ENCODE data around the gene GAB2.
A peak's percentile ranks its signal among the peaks of the same experiment; 100 is the strongest.
"Not testable (repeated sequence)": the region's sequence is repeated elsewhere in the genome, so short reads cannot be mapped to it uniquely, and the experiment has no call there.

Gene GAB2

GRCh38 chr11:78180751-78181150 is 236.9 kb downstream of the GAB2 start:
- peak overlapping the region; percentile 7 for H3K27ac ChIP-seq
- peaks cover 8% of the 10 kb centered on the region in 2 experiments for H3K4me1 ChIP-seq (ENCODE audit: control insufficient read depth in 1 of 2, insufficient read depth in 1 of 2, low read depth in 1 of 2, low read length in 1 of 2)
- TF ChIP-seq CTCF (IDR thresholded peaks at IDR 0.05) = no peak
- H3K27me3 ChIP-seq = no peaks in the 10 kb centered on the region
- H3K4me3 ChIP-seq (ENCODE audit: low read depth in 1 of 2, low read length in 1 of 2) = no peak overlapping the region
- H3K9me3 ChIP-seq = no peaks in the 10 kb centered on the region
- peaks cover 14% of the 10 kb centered on the region for H3K36me3 ChIP-seq

- H3K9me3 ChIP-seq = no peaks in the 10 kb centered on the region
- H3K27me3 ChIP-seq = no peaks in the 10 kb centered on the region
- peaks cover 12% of the 10 kb centered on the region for H3K36me3 ChIP-seq
- H3K4me1 ChIP-seq (ENCODE audit: control insufficient read depth in 1 of 2, insufficient read depth in 1 of 2, low read depth in 1 of 2, low read length in 1 of 2) = peaks cover 8% of the 10 kb centered on the region in 2 experiments
- H3K27ac ChIP-seq = no peak overlapping the region
- H3K4me3 ChIP-seq (ENCODE audit: low read depth in 1 of 2, low read length in 1 of 2) = no peak overlapping the region
- no peak for TF ChIP-seq CTCF (IDR thresholded peaks at IDR 0.05)
Observed at GRCh38 chr11:78179459-78180071, 238.1 kb downstream of the GAB2 start.

- Histone ChIP-seq H3K9me3 (no peaks in the 10 kb centered on the region), H3K4me1 (ENCODE audit: control insufficient read depth in 1 of 2, insufficient read depth in 1 of 2, low read depth in 1 of 2, low read length in 1 of 2) (peaks cover 8% of the 10 kb centered on the region in 2 experiments), H3K27ac (no peak overlapping the region), H3K27me3 (no peaks in the 10 kb centered on the region), H3K4me3 (ENCODE audit: low read depth in 1 of 2, low read length in 1 of 2) (no peak overlapping the region), H3K36me3 (peaks cover 32% of the 10 kb centered on the region)
- TF ChIP-seq CTCF (IDR thresholded peaks at IDR 0.05) = no peak
Observed at GRCh38 chr11:78177216-78177615, 240.4 kb downstream of the GAB2 start.

GRCh38 chr11:78176605-78177141 is 240.9 kb downstream of the GAB2 start:
- peaks cover 37% of the 10 kb centered on the region for H3K36me3 ChIP-seq
- no peak overlapping the region for H3K27ac ChIP-seq
- H3K4me1 ChIP-seq (ENCODE audit: control insufficient read depth in 1 of 2, insufficient read depth in 1 of 2, low read depth in 1 of 2, low read length in 1 of 2) = peaks cover 8% of the 10 kb centered on the region in 2 experiments
- H3K27me3 ChIP-seq = no peaks in the 10 kb centered on the region
- no peak overlapping the region for H3K4me3 ChIP-seq (ENCODE audit: low read depth in 1 of 2, low read length in 1 of 2)
- no peaks in the 10 kb centered on the region for H3K9me3 ChIP-seq
- TF ChIP-seq CTCF (IDR thresholded peaks at IDR 0.05) = no peak

GRCh38 chr11:78175862-78176261 is 241.8 kb downstream of the GAB2 start:
- not testable (repeated sequence) for H3K27me3 ChIP-seq; H3K4me1 ChIP-seq (ENCODE audit: control insufficient read depth in 1 of 2, insufficient read depth in 1 of 2, low read depth in 1 of 2, low read length in 1 of 2); H3K4me3 ChIP-seq (ENCODE audit: low read depth in 1 of 2, low read length in 1 of 2); H3K27ac ChIP-seq; H3K9me3 ChIP-seq
- peaks cover 41% of the 10 kb centered on the region for H3K36me3 ChIP-seq

- H3K9me3 ChIP-seq = no peaks in the 10 kb centered on the region
- H3K4me3 ChIP-seq (ENCODE audit: low read depth in 1 of 2, low read length in 1 of 2) = no peak overlapping the region
- TF ChIP-seq CTCF (IDR thresholded peaks at IDR 0.05) = no peak
- H3K27ac ChIP-seq = no peak overlapping the region
- H3K36me3 ChIP-seq = peaks cover 37% of the 10 kb centered on the region
- H3K4me1 ChIP-seq (ENCODE audit: control insufficient read depth in 1 of 2, insufficient read depth in 1 of 2, low read depth in 1 of 2, low read length in 1 of 2) = no peaks in the 10 kb centered on the region
- H3K27me3 ChIP-seq = no peaks in the 10 kb centered on the region
Observed at GRCh38 chr11:78171951-78172350, 245.7 kb downstream of the GAB2 start.

Data from neutrophil (primary cell).